Measurements from ENCODE around the gene MAST2.

MAST2 gene

DNA sequence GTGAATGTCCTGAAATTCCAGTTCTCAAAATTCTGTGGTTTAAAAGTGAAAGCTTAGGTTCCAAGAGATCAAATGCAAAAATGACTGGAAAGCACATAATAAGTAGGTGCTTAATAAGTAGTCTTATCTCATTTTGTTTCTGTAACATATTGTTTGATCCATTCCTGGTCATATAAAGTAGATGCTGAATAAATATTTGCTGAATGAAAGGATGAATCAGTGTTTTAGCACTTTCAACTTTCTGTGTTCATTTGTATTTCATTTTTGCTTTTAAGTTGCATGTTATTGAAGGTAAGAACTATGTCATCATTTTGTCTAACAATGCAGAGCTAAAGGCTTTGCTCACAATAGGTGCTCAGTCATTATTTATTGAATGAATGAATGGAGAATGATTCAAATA, 6.3 kb downstream of the MAST2 start:
- TF ChIP-seq CTCF (IDR thresholded peaks at IDR 0.05; ENCODE audit: low read length, missing control alignments): no peak
- no peak overlapping the region for H3K4me3 ChIP-seq (replicated peaks; ENCODE audit: low read depth, low read length)
- no peak for DNase-seq (ENCODE audit: low read depth)

GRCh38 chr1:45814776-45815175, 11.4 kb downstream of the MAST2 start:
- no peak for DNase-seq (ENCODE audit: low read depth)
- H3K4me3 ChIP-seq (replicated peaks; ENCODE audit: low read depth, low read length): no peak overlapping the region
- no peak for TF ChIP-seq CTCF (IDR thresholded peaks at IDR 0.05; ENCODE audit: low read length, missing control alignments)

DNA sequence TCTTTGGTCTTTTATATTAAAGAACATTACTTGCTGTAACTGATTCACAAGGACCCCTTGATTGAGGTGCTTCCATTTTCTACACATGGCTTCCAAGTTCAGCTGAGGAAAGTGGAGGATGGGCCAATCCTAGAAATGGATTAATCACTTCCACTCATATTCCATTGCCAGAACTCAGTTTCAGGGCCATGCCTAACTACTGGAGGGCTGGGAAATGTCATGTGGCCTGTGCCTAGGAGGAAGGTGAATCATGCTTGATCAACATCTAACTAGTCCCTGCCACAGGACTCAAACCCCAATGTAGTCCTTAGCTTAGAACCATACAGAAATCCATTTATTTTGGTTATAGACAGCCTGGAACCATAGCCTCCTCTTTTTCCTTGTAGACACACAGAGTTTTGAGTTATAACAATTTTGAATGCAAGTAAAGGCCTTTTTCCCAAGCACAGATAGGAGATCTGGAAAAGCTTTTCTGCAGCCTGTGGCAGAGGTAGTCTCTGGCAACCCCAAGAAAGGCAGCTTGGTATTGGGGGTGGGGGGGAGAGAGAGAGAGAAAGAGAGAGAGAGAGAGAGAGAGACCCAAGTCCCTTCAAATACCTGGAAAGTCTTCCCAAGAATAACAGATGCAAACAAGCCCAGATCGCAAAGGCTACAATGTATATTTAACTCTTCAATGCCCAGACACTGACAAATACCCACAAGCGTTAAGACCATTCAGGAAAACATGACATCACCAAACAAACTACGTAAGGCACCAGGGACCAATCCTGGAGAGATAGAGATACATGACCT, 12.5 kb downstream of the MAST2 start:
- DNase-seq (ENCODE audit: low read depth): peak; percentile 44
- TF ChIP-seq CTCF (IDR thresholded peaks at IDR 0.05; ENCODE audit: low read length, missing control alignments): no peak
- no peak overlapping the region for H3K4me3 ChIP-seq (replicated peaks; ENCODE audit: low read depth, low read length)

- TF ChIP-seq CTCF (IDR thresholded peaks at IDR 0.05; ENCODE audit: low read length, missing control alignments): no peak
- DNase-seq (ENCODE audit: low read depth): no peak
Observed at GRCh38 chr1:45820173-45820572, 16.8 kb downstream of the MAST2 start.

DNA sequence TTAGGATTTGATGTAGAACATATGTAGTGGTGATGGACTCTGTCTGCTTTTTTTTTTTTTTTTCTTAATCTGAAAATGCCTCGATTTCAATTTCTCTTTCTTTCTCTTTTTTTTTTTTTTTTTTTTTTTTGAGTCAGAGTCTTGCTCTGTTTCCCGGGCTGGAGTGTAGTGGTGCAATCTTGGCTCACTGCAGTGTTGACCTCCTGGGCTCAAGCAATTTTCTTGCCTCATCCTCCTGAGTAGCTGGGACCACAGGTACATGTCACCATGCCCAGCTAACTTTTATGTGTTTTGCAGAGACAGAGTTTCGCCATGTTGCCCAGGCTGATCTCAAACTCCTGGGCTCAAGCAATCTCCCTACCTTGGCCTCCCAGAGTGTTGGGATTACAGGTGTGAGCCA, 17.4 kb downstream of the MAST2 start:
- no peak for TF ChIP-seq CTCF (IDR thresholded peaks at IDR 0.05; ENCODE audit: low read length, missing control alignments)
- DNase-seq (ENCODE audit: low read depth): peak; percentile 32

More at GRCh38 chr1:45820173-45820572, 16.8 kb downstream of the MAST2 start:
- no peak overlapping the region for H3K4me3 ChIP-seq (replicated peaks; ENCODE audit: low read depth, low read length)

GRCh38 chr1:45822644-45823043, 19.2 kb downstream of the MAST2 start:
- TF ChIP-seq CTCF (IDR thresholded peaks at IDR 0.05; ENCODE audit: low read length, missing control alignments): no peak
- H3K4me3 ChIP-seq (replicated peaks; ENCODE audit: low read depth, low read length): no peak overlapping the region
- no peak for DNase-seq (ENCODE audit: low read depth)

More for the DNA sequence above, 17.4 kb downstream of the MAST2 start:
- no peak overlapping the region for H3K4me3 ChIP-seq (replicated peaks; ENCODE audit: low read depth, low read length)

DNA sequence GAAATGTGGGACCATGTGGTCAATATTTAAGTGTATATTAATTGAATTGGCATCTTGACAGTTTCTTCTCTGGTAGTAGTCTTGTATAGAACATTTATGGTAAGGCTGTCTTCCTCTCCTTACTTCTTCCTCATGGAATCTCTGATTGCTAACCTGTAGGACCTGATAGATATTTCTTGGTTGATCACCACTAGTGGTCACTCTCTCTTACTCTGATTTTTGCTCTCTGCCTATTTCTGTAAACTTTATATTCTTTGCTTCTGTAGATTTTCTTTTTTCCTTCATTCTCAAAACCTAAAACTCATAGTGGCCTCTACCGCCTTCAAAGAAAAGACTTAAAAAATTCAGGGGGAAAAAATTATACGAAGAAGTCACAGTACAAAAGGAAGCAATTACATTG, 21.2 kb downstream of the MAST2 start:
- DNase-seq (ENCODE audit: low read depth): no peak
- no peak for TF ChIP-seq CTCF (IDR thresholded peaks at IDR 0.05; ENCODE audit: low read length, missing control alignments)
- H3K4me3 ChIP-seq (replicated peaks; ENCODE audit: low read depth, low read length): no peak overlapping the region
